GM19467 (cell line): ENCODE measurements around the gene CTDSPL.
"Not testable (repeated sequence)": the region's sequence is repeated elsewhere in the genome, so short reads cannot be mapped to it uniquely, and the experiment has no call there.

Experiments
- ATAC-seq: cut with Tn5 transposase; IDR thresholded peaks from one replicate; pipeline ENCODE4 v1.9.1; 2021; ENCODE audit warnings: mild to moderate bottlenecking, moderate library complexity; ENCODE audit not compliant: unreplicated experiment

CTDSPL gene

GRCh38 chr3:37861620-37862041, at the start of gene CTDSPL:
CTDSPL (plus strand) TSS chr3:37861880; CDS start chr3:37862200, 320 bp downstream.
- no peak for ATAC-seq

- ATAC-seq = no peak
Measured at GRCh38 chr3:37812499-37812896, 49.2 kb upstream of the CTDSPL start.

GRCh38 chr3:37813403-37813802, 48.3 kb upstream of the CTDSPL start:
- no peak for ATAC-seq

GRCh38 chr3:37814547-37814946, 47.1 kb upstream of the CTDSPL start:
- ATAC-seq = no peak

- ATAC-seq = not testable (repeated sequence)
Measured at GRCh38 chr3:37815156-37815555, 46.5 kb upstream of the CTDSPL start.

- no peak for ATAC-seq
Measured at GRCh38 chr3:37816271-37816670, 45.4 kb upstream of the CTDSPL start.

- ATAC-seq = no peak
Measured at GRCh38 chr3:37819591-37819990, 42.1 kb upstream of the CTDSPL start.

- no peak for ATAC-seq
Measured at GRCh38 chr3:37820286-37820685, 41.4 kb upstream of the CTDSPL start.

GRCh38 chr3:37823189-37823588, 38.5 kb upstream of the CTDSPL start:
- no peak for ATAC-seq

- no peak for ATAC-seq
Measured at GRCh38 chr3:37824090-37824953, 37.4 kb upstream of the CTDSPL start.

- ATAC-seq = no peak
Measured at GRCh38 chr3:37824954-37825328, 36.7 kb upstream of the CTDSPL start.

- ATAC-seq = no peak
Measured at GRCh38 chr3:37825744-37826400, 35.8 kb upstream of the CTDSPL start.

GRCh38 chr3:37826502-37826901, 35.2 kb upstream of the CTDSPL start:
- ATAC-seq = no peak

GRCh38 chr3:37826933-37827332, 34.7 kb upstream of the CTDSPL start:
- no peak for ATAC-seq

GRCh38 chr3:37832480-37832879, 29.2 kb upstream of the CTDSPL start:
- ATAC-seq = no peak

- ATAC-seq = no peak
Measured at GRCh38 chr3:37833302-37834186, 28.1 kb upstream of the CTDSPL start.

GRCh38 chr3:37836589-37836988, 25.1 kb upstream of the CTDSPL start:
- no peak for ATAC-seq

- no peak for ATAC-seq
Measured at GRCh38 chr3:37847689-37848088, 14.0 kb upstream of the CTDSPL start.

GRCh38 chr3:37849146-37849923, 12.3 kb upstream of the CTDSPL start:
- no peak for ATAC-seq

GRCh38 chr3:37852097-37852496, 9.6 kb upstream of the CTDSPL start:
- ATAC-seq = no peak

GRCh38 chr3:37852771-37853170, 8.9 kb upstream of the CTDSPL start:
- ATAC-seq = no peak
